Upper lobe of left lung (tissue), 4 donors: ENCODE results near the gene IGFN1.

ENCODE experiments used
- EP300 ChIP-seq, 4 donors: sonication (generic); formaldehyde crosslinking; IDR thresholded peaks; one replicate each; pipeline ENCODE4 v1.5.1; 2017; ENCODE audit warnings: antibody characterized with exemption in 4 of 4, control low read depth in 2 of 4
- POLR2A ChIP-seq, 4 donors: fragments of 450-650 bp; IDR thresholded peaks; one replicate each; pipeline ENCODE4 v1.5.1; 2016 to 2017; ENCODE audit warnings: antibody characterized with exemption in 4 of 4, mild to moderate bottlenecking in 2 of 4
- POLR2AphosphoS5 ChIP-seq, 2 donors: sonication (generic); formaldehyde crosslinking; IDR thresholded peaks; one replicate each; pipeline ENCODE4 v1.5.1; 2017; ENCODE audit warnings: antibody characterized with exemption in 2 of 2
- TF ChIP-seq, protein P1 (sequence below), 6 experiments: fragments of 450-650 bp in 4 of 6; fragments of 200-600 bp in 2 of 6; sonication (generic) in 2 of 6; IDR thresholded peaks; one replicate each; pipeline ENCODE4 v1.5.1; 2016 to 2019; ENCODE audit warnings: antibody characterized with exemption in 6 of 6

GRCh38 chr1:201215531-201216357, 25.1 kb downstream of the IGFN1 start:
- TF ChIP-seq, protein P1, sequence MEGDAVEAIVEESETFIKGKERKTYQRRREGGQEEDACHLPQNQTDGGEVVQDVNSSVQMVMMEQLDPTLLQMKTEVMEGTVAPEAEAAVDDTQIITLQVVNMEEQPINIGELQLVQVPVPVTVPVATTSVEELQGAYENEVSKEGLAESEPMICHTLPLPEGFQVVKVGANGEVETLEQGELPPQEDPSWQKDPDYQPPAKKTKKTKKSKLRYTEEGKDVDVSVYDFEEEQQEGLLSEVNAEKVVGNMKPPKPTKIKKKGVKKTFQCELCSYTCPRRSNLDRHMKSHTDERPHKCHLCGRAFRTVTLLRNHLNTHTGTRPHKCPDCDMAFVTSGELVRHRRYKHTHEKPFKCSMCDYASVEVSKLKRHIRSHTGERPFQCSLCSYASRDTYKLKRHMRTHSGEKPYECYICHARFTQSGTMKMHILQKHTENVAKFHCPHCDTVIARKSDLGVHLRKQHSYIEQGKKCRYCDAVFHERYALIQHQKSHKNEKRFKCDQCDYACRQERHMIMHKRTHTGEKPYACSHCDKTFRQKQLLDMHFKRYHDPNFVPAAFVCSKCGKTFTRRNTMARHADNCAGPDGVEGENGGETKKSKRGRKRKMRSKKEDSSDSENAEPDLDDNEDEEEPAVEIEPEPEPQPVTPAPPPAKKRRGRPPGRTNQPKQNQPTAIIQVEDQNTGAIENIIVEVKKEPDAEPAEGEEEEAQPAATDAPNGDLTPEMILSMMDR (IDR thresholded peaks at IDR 0.05): no peak
- TF ChIP-seq POLR2AphosphoS5 (IDR thresholded peaks at IDR 0.05): no peak
- TF ChIP-seq POLR2A (IDR thresholded peaks at IDR 0.05): no peak
- no peak for TF ChIP-seq EP300 (IDR thresholded peaks at IDR 0.05)
